IPS-NIHi7 (cell line): Measurements from ENCODE around the gene RAB11FIP4.

Experiments
- DNase-seq: peaks from one replicate; pipeline ENCODE4 v3.0.0; 2012; ENCODE audit warnings: mixed read lengths; ENCODE audit errors: extremely low spot score

Gene RAB11FIP4

DNA sequence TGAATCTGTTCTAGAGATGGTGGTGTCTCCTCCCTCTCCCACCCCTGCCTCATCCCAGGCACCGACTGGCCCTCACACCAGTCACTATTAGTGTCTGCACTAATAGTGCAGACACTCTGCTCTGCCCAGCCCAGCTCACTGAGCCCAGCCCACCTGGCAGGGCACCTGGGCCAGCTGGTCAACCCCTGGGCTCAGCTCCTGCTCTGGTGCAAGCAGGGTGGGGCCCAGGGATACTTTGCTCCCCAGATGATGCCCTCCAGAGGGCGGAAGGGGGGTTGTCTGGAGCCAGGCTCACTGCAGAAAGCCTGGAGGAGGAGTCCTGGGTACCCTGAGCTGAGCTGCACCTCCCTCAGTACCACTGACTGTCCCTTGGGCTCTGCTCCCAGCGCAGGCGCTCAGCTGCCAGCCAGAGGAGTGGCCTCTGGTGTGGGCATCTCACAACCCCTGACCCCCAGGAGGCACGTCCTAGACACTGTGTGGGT is 14.5 kb downstream of the RAB11FIP4 start:
- DNase-seq = peak; percentile 53

DNA sequence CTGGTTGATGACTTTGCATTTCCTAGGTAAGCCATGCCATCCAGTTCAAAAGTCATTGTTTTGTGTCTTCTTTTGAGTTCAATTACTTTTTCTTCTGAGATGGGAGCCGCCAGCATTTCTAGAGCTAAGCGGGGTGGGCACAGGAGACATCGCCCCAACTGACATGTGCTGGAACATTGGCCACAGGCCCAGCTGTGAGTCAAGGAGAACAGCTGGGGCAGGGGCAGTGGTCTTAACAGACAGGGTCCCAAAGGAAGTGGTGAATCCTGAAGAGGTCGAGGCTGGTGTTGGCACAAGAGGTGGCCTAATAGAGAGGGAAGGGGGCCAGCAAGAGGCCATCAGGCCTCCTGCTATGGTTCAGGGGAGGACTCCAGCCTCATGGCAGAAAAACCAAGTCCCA is 17.1 kb downstream of the RAB11FIP4 start:
- no peak for DNase-seq

DNA sequence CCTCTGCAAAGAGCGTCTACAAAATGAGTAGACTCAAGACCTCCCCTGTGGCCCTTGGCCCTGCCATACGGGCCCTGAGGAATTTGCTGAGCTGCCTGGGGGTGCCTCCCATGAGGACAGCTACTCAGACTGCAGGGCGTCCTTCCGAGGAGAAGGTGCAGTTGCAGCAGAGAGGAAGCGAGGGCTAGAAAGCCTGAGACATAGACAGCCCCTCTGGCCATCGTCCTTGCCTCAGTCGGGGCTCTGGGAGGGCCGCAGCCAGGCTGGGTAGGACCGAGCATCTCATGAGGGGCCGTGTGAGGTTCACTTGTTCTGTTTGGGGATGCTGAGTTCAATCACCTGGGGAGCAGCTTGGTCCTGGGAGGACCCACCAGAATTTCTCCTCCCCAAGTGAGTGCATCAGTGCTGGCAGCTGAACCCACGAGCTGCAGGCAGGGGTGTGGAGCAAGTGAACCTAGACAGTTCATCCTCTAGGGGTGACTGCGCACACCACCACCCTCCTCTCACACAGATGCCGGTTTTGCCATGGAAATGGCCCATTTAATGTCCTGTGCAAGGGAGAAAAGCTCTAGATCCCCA is 20.3 kb downstream of the RAB11FIP4 start:
- no peak for DNase-seq

DNA sequence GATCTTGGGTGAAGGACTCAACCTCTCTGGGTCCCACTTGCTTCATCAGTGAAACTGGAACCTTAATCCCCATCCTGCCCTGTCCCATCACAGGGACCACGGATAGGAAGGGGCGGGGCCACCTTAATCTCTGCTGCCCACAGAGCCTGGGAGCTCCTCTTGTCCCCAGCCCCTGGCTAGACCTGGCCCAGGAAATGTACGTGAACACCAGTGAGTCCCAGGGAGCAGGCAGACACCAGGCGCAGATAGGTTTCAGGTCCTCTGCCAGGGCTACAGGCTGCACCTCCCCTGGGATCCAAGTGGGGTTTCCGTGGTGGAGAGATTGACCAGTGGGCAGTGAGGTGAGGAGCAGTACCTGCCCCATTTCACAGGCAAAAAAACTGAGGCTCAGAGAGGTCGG is 21.0 kb downstream of the RAB11FIP4 start:
- no peak for DNase-seq

DNA sequence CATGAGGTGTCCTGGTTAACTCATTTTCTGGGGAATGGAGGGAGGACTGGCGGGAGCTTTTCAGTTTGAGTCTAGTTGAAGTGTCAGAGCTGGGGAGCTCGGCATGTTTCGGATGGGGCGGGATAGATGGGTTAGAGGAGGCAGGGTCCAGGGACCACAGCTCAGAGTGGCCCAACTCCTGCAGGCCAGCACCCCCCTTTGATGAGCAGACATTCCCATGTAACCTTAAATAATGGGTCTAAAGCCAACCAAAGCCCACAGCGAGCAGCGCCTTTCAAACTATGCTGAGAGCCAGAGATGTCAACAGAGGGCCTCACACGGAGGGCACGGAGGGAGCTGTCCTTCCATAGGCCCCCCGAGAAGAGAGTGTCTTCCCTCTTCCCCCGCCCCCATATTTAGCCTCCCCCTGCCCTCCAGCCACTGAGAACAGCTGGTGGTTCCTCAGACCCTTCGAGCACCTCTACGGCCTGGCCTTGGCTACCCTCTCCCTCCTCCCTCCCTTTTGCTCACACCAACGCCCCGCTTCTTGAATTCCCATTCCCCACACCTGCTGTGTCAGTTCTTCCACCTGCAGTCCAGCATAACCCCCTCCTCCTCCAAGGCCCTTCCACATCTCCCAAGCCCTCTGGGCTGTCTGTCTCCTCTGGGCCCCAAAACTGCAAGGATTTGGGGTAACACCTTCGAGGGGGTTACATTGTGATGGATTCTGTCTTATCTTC is 21.8 kb downstream of the RAB11FIP4 start:
- DNase-seq = no peak

DNA sequence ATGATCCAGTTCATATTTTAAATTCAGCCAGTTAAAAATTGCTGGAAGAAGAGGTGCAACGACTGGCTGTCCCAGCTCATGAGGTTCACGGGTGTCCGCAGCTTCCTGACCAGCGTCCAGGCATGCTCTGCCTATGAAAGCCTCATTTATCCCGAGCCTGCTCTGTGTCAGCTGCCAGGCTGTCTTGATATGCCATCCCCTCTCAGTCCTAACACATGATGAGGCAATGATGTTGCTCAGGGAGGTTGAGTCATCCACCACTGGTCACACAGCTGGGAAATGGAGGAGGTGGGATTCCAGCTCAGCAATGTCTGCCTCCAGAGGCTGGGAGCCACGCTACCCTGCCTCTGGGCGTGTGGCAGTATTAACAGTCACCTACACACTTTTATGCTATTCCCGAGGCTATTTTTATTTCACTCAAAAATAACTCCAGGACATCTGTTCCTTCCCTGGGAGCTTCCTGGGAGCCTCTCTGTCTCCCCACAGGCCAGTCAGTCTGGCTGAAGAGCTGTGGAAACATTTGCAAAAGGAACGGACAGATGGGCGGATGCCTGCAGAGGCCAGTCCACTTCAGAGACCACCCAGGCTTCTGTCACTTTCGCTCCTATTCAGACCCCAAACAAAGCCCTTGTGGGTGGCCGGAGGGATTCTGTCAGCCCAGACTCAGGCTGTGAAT is 22.5 kb downstream of the RAB11FIP4 start:
- no peak for DNase-seq

- no peak for DNase-seq
Measured at GRCh38 chr17:31414550-31414918, 23.1 kb downstream of the RAB11FIP4 start.

DNA sequence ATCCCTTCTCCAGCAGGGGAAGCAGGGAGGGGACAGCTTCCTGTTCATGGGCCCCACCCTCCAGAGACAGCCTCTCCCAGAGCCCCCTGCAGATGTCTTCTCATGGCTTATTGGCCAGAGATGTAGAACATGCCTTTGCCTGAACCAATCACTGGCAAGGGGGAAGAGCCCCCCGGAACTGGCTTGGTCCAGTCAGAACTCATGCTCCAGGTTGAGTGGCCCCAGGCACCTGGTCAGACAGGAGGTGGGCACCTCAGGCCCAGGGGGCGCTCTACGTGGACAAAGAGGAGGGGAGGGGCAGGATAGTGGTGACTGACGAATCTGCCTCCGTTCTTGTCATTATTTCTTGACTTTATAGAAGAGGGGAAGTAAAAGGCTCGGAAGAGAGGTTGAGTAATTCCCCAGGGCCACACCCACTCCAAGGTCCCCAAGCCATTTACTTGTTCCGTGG is 23.6 kb downstream of the RAB11FIP4 start:
- no peak for DNase-seq

GRCh38 chr17:31415640-31416502 is 24.4 kb downstream of the RAB11FIP4 start:
- no peak for DNase-seq

- no peak for DNase-seq
Measured at GRCh38 chr17:31416503-31416923, 25.0 kb downstream of the RAB11FIP4 start.

GRCh38 chr17:31417051-31417792 is 25.7 kb downstream of the RAB11FIP4 start:
- no peak for DNase-seq

- no peak for DNase-seq
Measured at GRCh38 chr17:31418773-31419350, 27.4 kb downstream of the RAB11FIP4 start.

DNA sequence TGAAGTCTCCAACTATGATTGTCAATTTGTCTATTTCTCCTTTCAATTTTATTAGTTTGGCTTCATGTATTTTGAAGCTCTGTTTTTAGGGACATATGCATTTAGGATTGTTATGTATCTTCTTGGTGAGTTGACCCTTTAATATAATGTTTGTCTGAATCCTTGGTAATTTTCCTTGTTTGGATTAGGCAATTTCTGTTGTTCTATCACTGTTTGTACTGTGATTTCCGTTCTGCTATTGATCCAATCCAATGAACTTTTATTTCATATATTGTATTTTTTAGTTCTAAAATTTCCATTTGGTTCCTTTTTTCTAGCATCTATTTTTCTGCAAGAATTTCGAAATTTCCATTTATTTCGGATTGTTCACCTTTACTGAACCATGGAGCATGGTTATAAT is 31.0 kb downstream of the RAB11FIP4 start:
- no peak for DNase-seq

GRCh38 chr17:31424944-31425281 is 33.4 kb downstream of the RAB11FIP4 start:
- no peak for DNase-seq

GRCh38 chr17:31425282-31426040 is 34.0 kb downstream of the RAB11FIP4 start:
- no peak for DNase-seq

- DNase-seq = no peak
Measured at GRCh38 chr17:31427684-31428083, 36.2 kb downstream of the RAB11FIP4 start.

DNA sequence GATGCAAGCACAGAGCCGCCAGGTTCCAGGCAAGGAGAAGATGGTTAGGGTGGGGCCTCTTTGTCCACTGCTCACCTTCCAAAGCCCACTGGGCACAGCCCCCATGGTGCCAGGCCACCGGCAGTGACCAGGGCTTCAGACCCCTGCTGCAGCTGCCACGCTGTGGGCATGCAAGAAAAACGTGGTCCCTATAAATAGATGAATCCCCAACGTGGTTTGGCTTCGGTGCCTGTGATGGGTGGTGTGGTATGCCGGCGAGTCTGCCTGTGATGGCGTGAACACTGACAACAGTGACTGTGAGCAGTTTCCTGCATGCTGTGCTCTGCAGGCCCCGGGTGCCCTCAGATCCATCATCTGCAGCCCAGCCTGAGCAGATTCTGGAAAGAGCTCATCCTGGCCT is 36.6 kb downstream of the RAB11FIP4 start:
- no peak for DNase-seq

DNA sequence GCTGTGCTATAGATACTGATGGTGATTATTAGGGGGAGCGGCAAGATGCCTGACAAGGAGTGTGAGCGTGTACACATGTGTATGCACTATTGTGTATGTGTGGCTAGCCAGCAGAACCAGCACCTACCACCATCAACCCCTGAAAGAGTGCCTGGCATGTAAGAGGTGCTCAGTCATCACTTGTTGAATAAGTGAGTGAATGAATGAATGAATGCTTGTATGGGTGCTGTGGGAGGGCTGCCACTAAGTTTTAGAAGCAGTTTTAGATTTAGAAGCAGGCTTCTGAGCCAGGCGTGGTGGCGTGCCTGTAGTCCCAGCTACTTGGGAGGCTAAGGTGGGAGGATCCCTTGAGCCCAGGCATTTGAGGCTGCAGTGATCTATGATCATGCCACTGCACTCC is 37.0 kb downstream of the RAB11FIP4 start:
- DNase-seq = no peak

GRCh38 chr17:31431098-31431851 is 39.8 kb downstream of the RAB11FIP4 start:
- DNase-seq = no peak
